Measurements from ENCODE around the gene NAP1L5.

The NAP1L5 gene

DNA sequence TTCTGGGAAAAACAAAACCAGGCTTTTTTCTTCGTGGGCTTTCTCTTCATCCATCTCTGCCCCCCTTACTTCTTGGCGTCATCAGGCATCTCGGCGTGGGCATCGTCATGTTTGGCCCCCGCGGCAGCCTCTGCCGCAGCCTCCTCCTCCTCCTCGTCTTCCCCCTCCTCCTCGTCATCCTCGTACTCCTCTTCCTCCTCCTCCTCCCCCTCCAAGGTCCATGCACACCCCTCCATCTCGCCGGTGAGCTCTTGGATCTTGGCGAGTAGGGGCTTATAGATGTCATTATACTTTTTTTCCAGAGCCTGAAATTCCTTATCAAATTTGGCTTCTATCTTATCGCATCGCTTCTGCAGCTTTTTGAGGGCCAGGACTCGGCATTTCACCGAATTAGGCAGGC, 488 bp downstream of the NAP1L5 start:
- Histone ChIP-seq H4K20me1 (ENCODE audit: low read depth, low read length) (no peaks in the 10 kb centered on the region), H3K27ac (ENCODE audit: low read depth, low read length) (no peak overlapping the region), H3K9me3 (ENCODE audit: insufficient read depth, low read length) (no peaks in the 10 kb centered on the region), H2AFZ (ENCODE audit: low read depth, low read length, severe bottlenecking) (no peak overlapping the region), H3K79me2 (ENCODE audit: insufficient read depth, low read length) (no peaks in the 10 kb centered on the region), H3F3A (ENCODE audit: insufficient read depth) (no peaks in the 10 kb centered on the region), H3K9me2 (replicated peaks; ENCODE audit: insufficient read depth, low read length) (no peaks in the 10 kb centered on the region), H3K4me3 (ENCODE audit: insufficient read depth, low read length, poor library complexity, severe bottlenecking) (no peak overlapping the region), H3K9ac (ENCODE audit: low read length) (no peak overlapping the region), H3K27me3 (ENCODE audit: low read length) (no peaks in the 10 kb centered on the region), H3K4me2 (ENCODE audit: low read depth, low read length, poor library complexity, severe bottlenecking) (no peak overlapping the region), H3K36me3 (ENCODE audit: low read length) (no peaks in the 10 kb centered on the region)
- TF ChIP-seq EZH2phosphoT487 (conservative IDR thresholded peaks at IDR 0.05; ENCODE audit: low read length) (no peak), CTCF (IDR thresholded peaks at IDR 0.05; ENCODE audit: insufficient read depth, low read length, poor library complexity, severe bottlenecking) (no peak)

DNA sequence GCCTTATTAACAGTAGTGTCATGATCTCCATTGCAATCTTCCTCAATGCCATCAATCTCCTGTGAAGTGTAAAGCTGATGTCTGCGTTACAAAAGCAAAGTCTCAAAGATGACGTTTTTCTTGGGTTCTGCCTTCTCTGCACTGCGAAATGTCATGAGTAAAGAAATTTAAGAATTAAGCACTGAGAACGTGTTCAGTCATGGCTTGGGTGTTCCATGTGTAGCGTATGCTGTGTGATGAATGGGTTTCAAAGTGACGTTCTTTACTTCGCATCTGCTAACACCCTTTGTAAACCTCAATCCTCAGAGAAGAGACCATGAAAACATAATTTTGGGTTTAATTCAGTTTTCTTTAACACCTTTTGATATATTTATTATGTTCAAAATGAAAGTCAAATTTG, 999 bp downstream of the NAP1L5 start:
- Histone ChIP-seq H3K9ac (ENCODE audit: low read length) (no peak overlapping the region), H3K4me3 (ENCODE audit: insufficient read depth, low read length, poor library complexity, severe bottlenecking) (no peak overlapping the region)

GRCh38 chr4:88693792-88694191, 3.8 kb downstream of the NAP1L5 start:
- Histone ChIP-seq H3K9me3 (ENCODE audit: insufficient read depth, low read length) (no peaks in the 10 kb centered on the region), H3K4me3 (ENCODE audit: insufficient read depth, low read length, poor library complexity, severe bottlenecking) (no peak overlapping the region), H3F3A (ENCODE audit: insufficient read depth) (no peaks in the 10 kb centered on the region), H3K27me3 (ENCODE audit: low read length) (no peaks in the 10 kb centered on the region), H4K20me1 (ENCODE audit: low read depth, low read length) (no peaks in the 10 kb centered on the region), H3K4me2 (ENCODE audit: low read depth, low read length, poor library complexity, severe bottlenecking) (no peak overlapping the region), H3K36me3 (ENCODE audit: low read length) (no peaks in the 10 kb centered on the region), H3K79me2 (ENCODE audit: insufficient read depth, low read length) (no peaks in the 10 kb centered on the region), H3K9ac (ENCODE audit: low read length) (no peak overlapping the region), H3K27ac (ENCODE audit: low read depth, low read length) (no peak overlapping the region), H2AFZ (ENCODE audit: low read depth, low read length, severe bottlenecking) (no peak overlapping the region), H3K9me2 (replicated peaks; ENCODE audit: insufficient read depth, low read length) (no peaks in the 10 kb centered on the region)
- no peak for TF ChIP-seq CTCF (IDR thresholded peaks at IDR 0.05; ENCODE audit: insufficient read depth, low read length, poor library complexity, severe bottlenecking)
- TF ChIP-seq EZH2phosphoT487 (conservative IDR thresholded peaks at IDR 0.05; ENCODE audit: low read length) = no peak

More for the DNA sequence above, 999 bp downstream of the NAP1L5 start:
- H3K27ac ChIP-seq (ENCODE audit: low read depth, low read length) = no peak overlapping the region
- no peak for TF ChIP-seq EZH2phosphoT487 (conservative IDR thresholded peaks at IDR 0.05; ENCODE audit: low read length)
- TF ChIP-seq CTCF (IDR thresholded peaks at IDR 0.05; ENCODE audit: insufficient read depth, low read length, poor library complexity, severe bottlenecking) = no peak
- no peaks in the 10 kb centered on the region for H3K79me2 ChIP-seq (ENCODE audit: insufficient read depth, low read length)
- H4K20me1 ChIP-seq (ENCODE audit: low read depth, low read length) = no peaks in the 10 kb centered on the region
- no peak overlapping the region for H2AFZ ChIP-seq (ENCODE audit: low read depth, low read length, severe bottlenecking)
- no peaks in the 10 kb centered on the region for H3K36me3 ChIP-seq (ENCODE audit: low read length)
- no peak overlapping the region for H3K4me2 ChIP-seq (ENCODE audit: low read depth, low read length, poor library complexity, severe bottlenecking)
- no peaks in the 10 kb centered on the region for H3F3A ChIP-seq (ENCODE audit: insufficient read depth)
- H3K9me3 ChIP-seq (ENCODE audit: insufficient read depth, low read length) = no peaks in the 10 kb centered on the region
- no peaks in the 10 kb centered on the region for H3K9me2 ChIP-seq (replicated peaks; ENCODE audit: insufficient read depth, low read length)
- H3K27me3 ChIP-seq (ENCODE audit: low read length) = no peaks in the 10 kb centered on the region
